Astrocyte of the spinal cord (primary cell): ENCODE results near the gene FAM9A.

ENCODE experiments used
- DNase-seq: peaks from one replicate; pipeline ENCODE4 v3.0.0; 2011; ENCODE audit warnings: low read depth, low spot score
- H3K4me3 ChIP-seq: 2 replicates; pipeline ENCODE4 v1.5.1; 2011; ENCODE audit warnings: low read depth, mild to moderate bottlenecking, low read length, moderate library complexity
- in situ Hi-C: cut with HindIII; loops from 2 replicates; pipeline ENCODE4 v1.10.0; 2017; ENCODE audit warnings: low sequenced_read_pairs
- TF ChIP-seq, protein P1 (sequence below): IDR thresholded peaks from 2 replicates; pipeline ENCODE4 v1.5.1; 2012; ENCODE audit warnings: low read depth, mild to moderate bottlenecking, low read length, inconsistent platforms

The FAM9A gene

DNA sequence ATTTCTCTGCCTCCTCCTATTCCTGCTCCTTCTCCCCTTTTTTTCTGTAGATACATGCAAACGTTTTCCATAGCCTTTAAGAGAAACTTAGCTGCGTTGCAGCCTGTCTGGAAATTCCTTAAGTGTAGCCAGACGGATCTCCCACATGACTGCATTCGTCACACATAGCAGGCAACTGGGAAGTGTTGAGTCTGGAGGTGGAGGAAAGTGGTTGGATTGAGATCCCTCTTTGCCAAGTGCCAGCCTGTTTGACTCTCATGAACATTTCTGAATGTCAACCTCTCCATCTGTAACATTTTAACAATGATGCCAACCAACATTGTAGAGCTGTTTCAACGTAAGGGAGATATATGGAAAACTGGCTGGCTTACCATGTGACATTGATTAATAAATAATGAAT is 45.1 kb upstream of the FAM9A start:
- H3K4me3 ChIP-seq: no peak overlapping the region
- DNase-seq: no peak
- TF ChIP-seq, protein P1, sequence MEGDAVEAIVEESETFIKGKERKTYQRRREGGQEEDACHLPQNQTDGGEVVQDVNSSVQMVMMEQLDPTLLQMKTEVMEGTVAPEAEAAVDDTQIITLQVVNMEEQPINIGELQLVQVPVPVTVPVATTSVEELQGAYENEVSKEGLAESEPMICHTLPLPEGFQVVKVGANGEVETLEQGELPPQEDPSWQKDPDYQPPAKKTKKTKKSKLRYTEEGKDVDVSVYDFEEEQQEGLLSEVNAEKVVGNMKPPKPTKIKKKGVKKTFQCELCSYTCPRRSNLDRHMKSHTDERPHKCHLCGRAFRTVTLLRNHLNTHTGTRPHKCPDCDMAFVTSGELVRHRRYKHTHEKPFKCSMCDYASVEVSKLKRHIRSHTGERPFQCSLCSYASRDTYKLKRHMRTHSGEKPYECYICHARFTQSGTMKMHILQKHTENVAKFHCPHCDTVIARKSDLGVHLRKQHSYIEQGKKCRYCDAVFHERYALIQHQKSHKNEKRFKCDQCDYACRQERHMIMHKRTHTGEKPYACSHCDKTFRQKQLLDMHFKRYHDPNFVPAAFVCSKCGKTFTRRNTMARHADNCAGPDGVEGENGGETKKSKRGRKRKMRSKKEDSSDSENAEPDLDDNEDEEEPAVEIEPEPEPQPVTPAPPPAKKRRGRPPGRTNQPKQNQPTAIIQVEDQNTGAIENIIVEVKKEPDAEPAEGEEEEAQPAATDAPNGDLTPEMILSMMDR: no peak
- in situ Hi-C loops: no loop called here

DNA sequence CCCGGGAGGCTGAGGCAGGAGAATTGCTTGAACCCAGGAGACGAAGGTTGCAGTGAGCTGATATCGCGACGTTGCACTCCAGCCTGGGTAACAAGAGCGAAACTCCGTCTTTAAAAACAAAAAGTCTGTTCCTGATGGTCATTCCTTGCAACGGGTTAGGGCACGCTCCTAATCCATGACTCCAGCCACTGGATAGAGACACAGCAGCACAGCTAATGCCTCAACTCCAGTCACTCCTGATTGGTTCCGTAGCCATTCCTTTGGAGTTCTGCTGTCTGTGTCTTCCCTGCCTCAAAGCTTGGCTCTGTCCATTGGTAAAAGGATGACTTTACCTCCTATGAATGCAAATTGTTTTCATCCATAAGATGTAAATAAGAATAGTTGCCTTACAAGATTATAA is 44.3 kb upstream of the FAM9A start:
- in situ Hi-C loops: no loop called here
- DNase-seq: no peak
- TF ChIP-seq, protein P1: no peak
- H3K4me3 ChIP-seq: no peak overlapping the region

DNA sequence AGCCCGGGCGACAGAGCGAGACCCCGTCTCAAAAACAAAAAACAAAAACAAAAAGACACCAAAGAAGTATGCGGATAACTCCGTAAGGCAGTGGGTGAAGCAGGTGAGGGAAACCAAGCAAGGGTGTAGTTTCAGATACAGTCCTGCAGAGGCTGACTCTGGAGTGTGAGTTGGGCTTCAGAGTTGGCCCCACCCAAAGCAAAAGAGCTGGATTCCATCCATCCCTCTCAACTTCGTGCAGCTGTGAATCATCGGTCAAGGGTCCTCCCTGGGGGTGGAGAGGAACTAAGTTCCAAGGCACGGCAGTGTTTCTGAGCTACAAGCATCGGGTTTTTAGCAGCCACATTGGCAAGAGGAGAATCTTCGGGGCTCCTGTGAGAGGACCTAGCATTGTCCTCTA is 43.9 kb upstream of the FAM9A start:
- TF ChIP-seq, protein P1: peak; percentile 42
- peak; percentile 73 for DNase-seq
- in situ Hi-C loops: no loop called here
- no peak overlapping the region for H3K4me3 ChIP-seq

DNA sequence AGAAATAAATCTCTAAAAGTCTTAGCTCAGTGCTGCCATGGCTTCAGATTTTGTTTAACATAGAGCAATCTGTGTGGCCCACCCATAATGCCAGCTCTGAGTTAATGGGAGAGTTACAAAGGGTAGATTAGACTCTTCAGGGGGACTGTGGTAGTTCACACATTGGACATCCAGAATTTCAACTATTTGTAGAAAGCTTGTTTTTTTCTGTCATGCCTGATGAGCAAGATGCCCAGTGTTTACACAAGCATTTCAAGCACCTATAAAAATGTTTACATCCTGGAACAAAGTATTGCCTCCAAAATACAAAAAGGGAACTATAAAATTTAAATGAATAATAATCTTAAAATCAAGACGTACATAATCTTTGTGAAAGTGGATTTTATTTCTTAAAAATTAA is 43.0 kb upstream of the FAM9A start:
- TF ChIP-seq, protein P1: no peak
- in situ Hi-C loops: no loop called here
- DNase-seq: no peak
- no peak overlapping the region for H3K4me3 ChIP-seq

- DNase-seq: peak; percentile 68
- TF ChIP-seq, protein P1: no peak
- in situ Hi-C loops: no loop called here
- no peak overlapping the region for H3K4me3 ChIP-seq
Observed at GRCh38 chrX:8841911-8842310, 40.7 kb upstream of the FAM9A start.

DNA sequence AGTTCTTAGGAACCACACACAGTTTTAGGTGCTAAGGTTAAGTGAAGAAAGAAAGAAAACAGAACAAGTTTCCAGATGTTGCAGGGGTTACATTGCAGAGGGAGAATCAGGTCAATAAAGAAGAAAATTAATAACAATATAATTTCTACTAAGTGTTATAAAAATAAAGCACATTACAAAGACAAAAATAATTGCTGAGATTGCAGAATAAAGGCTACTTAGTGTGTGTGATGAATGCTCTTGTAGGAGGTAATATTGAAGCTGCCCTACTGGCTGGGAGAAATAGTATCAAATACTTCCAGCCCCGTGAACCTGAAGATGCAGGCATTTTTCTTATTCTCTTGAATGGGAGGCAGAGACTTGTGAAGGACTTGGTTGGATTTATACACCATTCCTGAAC is 33.2 kb upstream of the FAM9A start:
- no peak for DNase-seq
- H3K4me3 ChIP-seq: no peak overlapping the region
- in situ Hi-C loops: no loop called here
- TF ChIP-seq, protein P1: no peak

DNA sequence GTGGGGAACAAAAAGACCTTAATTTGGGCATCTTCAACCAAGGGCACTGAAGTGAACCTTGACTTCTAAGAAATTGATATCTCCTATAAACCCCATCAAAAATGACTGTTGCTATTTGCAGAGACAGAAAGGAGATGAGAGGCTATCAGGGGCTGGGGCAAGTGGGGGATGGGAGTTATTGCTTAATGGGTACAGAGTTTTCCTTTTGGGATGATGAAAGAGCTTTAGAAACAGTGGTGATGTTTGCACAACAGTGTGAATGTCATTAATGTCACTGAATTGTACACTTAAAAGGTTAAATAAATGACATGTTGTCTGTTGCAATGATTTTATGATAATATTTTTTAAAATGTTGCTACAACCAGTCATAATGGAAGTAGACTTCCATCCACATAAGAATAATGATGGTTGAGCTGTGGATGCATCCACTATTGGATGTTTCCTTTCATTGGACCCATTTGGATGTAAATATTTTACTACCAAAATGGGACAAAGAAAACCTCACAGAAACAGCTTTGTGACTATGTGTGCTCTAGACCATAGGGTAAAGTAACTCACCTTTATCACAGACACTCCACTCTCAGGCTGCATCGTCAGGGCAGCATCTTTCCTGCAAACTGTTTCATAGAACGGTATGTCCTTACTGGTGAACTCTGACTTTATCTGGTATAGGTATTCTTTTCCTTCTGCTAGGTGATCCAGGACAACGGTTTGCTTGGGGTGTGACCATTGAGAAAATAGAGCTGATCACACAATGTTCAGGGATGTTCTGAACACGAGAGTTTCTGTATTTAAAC is 31.6 kb upstream of the FAM9A start:
- in situ Hi-C loops: no loop called here
- no peak for DNase-seq
- H3K4me3 ChIP-seq: no peak overlapping the region
- TF ChIP-seq, protein P1: no peak
